Mesothelial cell of epicardium (in vitro differentiated cells): ENCODE measurements around the gene PEAR1. TPM values are rescaled to one million over a fixed set of nuclear protein-coding genes. Genes with fewer than 3 reads are reported as not detected.

Experiments
- DNase-seq, 2 experiments: peaks; one replicate each; pipeline ENCODE4 v3.0.0; 2021; ENCODE audit warnings: low spot score in 2 of 2; ENCODE audit not compliant: unreplicated experiment in 2 of 2
- H3K27ac Mint-ChIP-seq: 2 replicates; pipeline ENCODE4 v1.8.0; 2021; ENCODE audit warnings: mixed read lengths
- H3K27me3 Mint-ChIP-seq: 2 replicates; pipeline ENCODE4 v1.8.0; 2021; ENCODE audit warnings: low read depth, mixed read lengths
- H3K36me3 Mint-ChIP-seq: 2 replicates; pipeline ENCODE4 v1.8.0; 2021; ENCODE audit warnings: mixed read lengths
- H3K4me1 Mint-ChIP-seq: 2 replicates; pipeline ENCODE4 v1.8.0; 2021; ENCODE audit warnings: mixed read lengths
- H3K4me3 Mint-ChIP-seq: 2 replicates; pipeline ENCODE4 v1.8.0; 2021; ENCODE audit warnings: mild to moderate bottlenecking, moderate library complexity, mixed read lengths
- H3K9me3 Mint-ChIP-seq: 2 replicates; pipeline ENCODE4 v1.8.0; 2021; ENCODE audit warnings: mixed read lengths
- CTCF ChIP-seq: fragments of 200-600 bp; sonication (generic); IDR thresholded peaks from one replicate; pipeline ENCODE4 v1.5.0; 2021; ENCODE audit warnings: antibody characterized with exemption; ENCODE audit not compliant: unreplicated experiment
- total RNA-seq: library from RNA; stranded (reverse); gene quantifications from 3 replicates; pipeline ENCODE4 v1.2.1, GENCODE V29; 2021

The PEAR1 gene
- total RNA-seq, 1 donor from 2014 or later = 16.1 TPM

DNA sequence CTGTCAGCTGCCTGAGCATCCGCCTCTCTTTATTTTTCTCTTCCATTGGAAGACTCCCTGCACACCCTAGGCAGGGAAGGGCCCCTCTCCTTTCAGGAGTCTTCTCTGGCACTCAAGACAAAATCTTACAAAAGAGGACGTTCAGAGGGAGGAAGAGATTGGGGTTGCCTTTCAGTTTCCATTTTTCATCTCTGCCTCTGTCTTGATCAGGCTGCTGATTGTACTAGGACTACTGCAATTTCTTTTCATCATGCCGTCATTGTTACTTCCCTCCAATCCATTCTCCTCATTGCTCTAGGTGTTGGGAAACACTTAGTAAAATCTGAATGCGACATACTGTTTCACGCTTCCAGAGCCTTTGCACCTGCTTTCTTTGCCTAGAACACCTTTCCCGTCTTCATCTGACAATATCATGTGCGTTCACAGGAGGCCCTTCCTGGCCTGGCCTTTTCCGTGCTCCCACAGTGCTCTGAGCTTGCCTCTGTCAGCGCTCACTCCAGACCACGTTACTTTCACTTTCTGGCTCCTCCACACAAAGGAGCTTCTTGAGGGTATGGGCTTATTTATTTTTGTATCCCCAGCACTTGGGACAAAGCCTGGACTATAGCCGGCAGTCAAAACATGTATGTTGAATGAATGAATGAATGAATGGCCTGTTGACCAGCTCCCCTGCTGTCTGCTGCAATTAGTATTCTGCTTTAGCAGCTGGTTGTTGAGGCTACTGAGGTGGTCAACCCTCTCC, 37.9 kb downstream of the PEAR1 start:
- Mint-ChIP-seq H3K36me3 (peaks cover 6% of the 10 kb centered on the region), H3K4me1 (peaks cover 8% of the 10 kb centered on the region), H3K4me3 (no peak overlapping the region), H3K27ac (no peak overlapping the region), H3K9me3 (no peaks in the 10 kb centered on the region), H3K27me3 (peaks cover 50% of the 10 kb centered on the region)
- TF ChIP-seq CTCF = no peak
- DNase-seq = no peak

- Mint-ChIP-seq H3K27me3 (peaks cover 43% of the 10 kb centered on the region), H3K9me3 (no peaks in the 10 kb centered on the region), H3K27ac (no peak overlapping the region), H3K4me1 (peaks cover 7% of the 10 kb centered on the region), H3K36me3 (peaks cover 7% of the 10 kb centered on the region), H3K4me3 (no peak overlapping the region)
- DNase-seq = no peak
- no peak for TF ChIP-seq CTCF
Measured at GRCh38 chr1:156931974-156932710, 38.6 kb downstream of the PEAR1 start.

GRCh38 chr1:156933136-156933535, 39.6 kb downstream of the PEAR1 start:
- peaks cover 34% of the 10 kb centered on the region for H3K27me3 Mint-ChIP-seq
- DNase-seq = no peak
- H3K9me3 Mint-ChIP-seq = no peaks in the 10 kb centered on the region
- H3K36me3 Mint-ChIP-seq = peaks cover 10% of the 10 kb centered on the region
- no peak overlapping the region for H3K4me3 Mint-ChIP-seq
- TF ChIP-seq CTCF = no peak
- no peaks in the 10 kb centered on the region for H3K4me1 Mint-ChIP-seq
- H3K27ac Mint-ChIP-seq = no peak overlapping the region

- Mint-ChIP-seq H3K27ac (no peak overlapping the region), H3K4me1 (no peaks in the 10 kb centered on the region), H3K27me3 (peaks cover 9% of the 10 kb centered on the region), H3K36me3 (peaks cover 19% of the 10 kb centered on the region), H3K4me3 (no peak overlapping the region), H3K9me3 (no peaks in the 10 kb centered on the region)
- DNase-seq = no peak
- TF ChIP-seq CTCF = no peak
Measured at GRCh38 chr1:156935505-156936128, 42.1 kb downstream of the PEAR1 start.

- peaks cover 23% of the 10 kb centered on the region for H3K36me3 Mint-ChIP-seq
- H3K27ac Mint-ChIP-seq = no peak overlapping the region
- no peaks in the 10 kb centered on the region for H3K9me3 Mint-ChIP-seq
- H3K4me1 Mint-ChIP-seq = no peaks in the 10 kb centered on the region
- DNase-seq = no peak
- no peak overlapping the region for H3K4me3 Mint-ChIP-seq
- H3K27me3 Mint-ChIP-seq = peaks cover 4% of the 10 kb centered on the region
- no peak for TF ChIP-seq CTCF
Measured at GRCh38 chr1:156936191-156936590, 42.7 kb downstream of the PEAR1 start.
